Mucosa of gallbladder (tissue), 1 donor: ENCODE results near the gene HTR2A. TPM values are rescaled to one million over a fixed set of nuclear protein-coding genes. Genes with fewer than 3 reads are reported as not detected.
A peak's percentile ranks its signal among the peaks of the same experiment; 100 is the strongest.

Experiments used
- DNase-seq: peaks from one replicate; pipeline ENCODE4 v3.0.0-alpha.2; 2020; ENCODE audit warnings: low spot score
- total RNA-seq: library from RNA; stranded (reverse); gene quantifications from one replicate; pipeline ENCODE4 v1.2.1, GENCODE V29; 2021
- donor health status: DM: no; HTN: no; CAD: no.

Gene HTR2A
- total RNA-seq, 1 donor from 2014 or later, result 0.66 TPM

- DNase-seq, result no peak
Observed at GRCh38 chr13:46868091-46868490, 28.8 kb downstream of the HTR2A start.

GRCh38 chr13:46866150-46866549 lies 30.7 kb downstream of the HTR2A start:
- DNase-seq, result peak; percentile 18

GRCh38 chr13:46864941-46865340 lies 31.9 kb downstream of the HTR2A start:
- DNase-seq, result no peak

- no peak for DNase-seq
Observed at GRCh38 chr13:46861959-46862358, 34.9 kb downstream of the HTR2A start.

GRCh38 chr13:46860722-46861121 lies 36.1 kb downstream of the HTR2A start:
- no peak for DNase-seq

GRCh38 chr13:46858776-46859175 lies 38.1 kb downstream of the HTR2A start:
- DNase-seq, result no peak

GRCh38 chr13:46858163-46858562 lies 38.7 kb downstream of the HTR2A start:
- DNase-seq, result no peak

GRCh38 chr13:46855664-46856063 lies 41.2 kb downstream of the HTR2A start:
- no peak for DNase-seq

GRCh38 chr13:46855166-46855565 lies 41.7 kb downstream of the HTR2A start:
- DNase-seq, result no peak

GRCh38 chr13:46852168-46852567 lies 44.7 kb downstream of the HTR2A start:
- no peak for DNase-seq

- no peak for DNase-seq
Observed at GRCh38 chr13:46850214-46850613, 46.6 kb downstream of the HTR2A start.

- DNase-seq, result no peak
Observed at GRCh38 chr13:46846726-46847125, 50.1 kb downstream of the HTR2A start.

GRCh38 chr13:46845146-46845545 lies 51.7 kb downstream of the HTR2A start:
- DNase-seq, result no peak

- no peak for DNase-seq
Observed at GRCh38 chr13:46844431-46844830, 52.4 kb downstream of the HTR2A start.

- DNase-seq, result no peak
Observed at GRCh38 chr13:46839399-46839798, 57.5 kb downstream of the HTR2A start.

- no peak for DNase-seq
Observed at GRCh38 chr13:46834657-46835056, 62.2 kb downstream of the HTR2A start.

GRCh38 chr13:46831588-46832194 lies 65.2 kb downstream of the HTR2A start:
- DNase-seq, result peak; percentile 34

- DNase-seq, result no peak
Observed at GRCh38 chr13:46830405-46831005, 66.3 kb downstream of the HTR2A start.

GRCh38 chr13:46822551-46822950 lies 74.3 kb downstream of the HTR2A start:
- no peak for DNase-seq

GRCh38 chr13:46817838-46818476 lies 78.9 kb downstream of the HTR2A start:
- DNase-seq, result no peak

GRCh38 chr13:46817095-46817494 lies 79.8 kb downstream of the HTR2A start:
- DNase-seq, result no peak

GRCh38 chr13:46816371-46816770 lies 80.5 kb downstream of the HTR2A start:
- no peak for DNase-seq

GRCh38 chr13:46812301-46812797 lies 84.5 kb downstream of the HTR2A start:
- no peak for DNase-seq
